Stimulated activated CD8-positive, alpha-beta memory T cell treated with anti-CD3 and anti-CD28 coated beads, Interleukin-4, amount 100 ng/mL, for 1 hour (primary cell): ENCODE measurements around the gene INO80E.

Experiments
- DNase-seq, 2 donors: peaks; one replicate each; pipeline ENCODE4 v3.0.0-alpha.2; 2020; ENCODE audit warnings: low read depth in 2 of 2, low spot score in 1 of 2

The INO80E gene

DNA sequence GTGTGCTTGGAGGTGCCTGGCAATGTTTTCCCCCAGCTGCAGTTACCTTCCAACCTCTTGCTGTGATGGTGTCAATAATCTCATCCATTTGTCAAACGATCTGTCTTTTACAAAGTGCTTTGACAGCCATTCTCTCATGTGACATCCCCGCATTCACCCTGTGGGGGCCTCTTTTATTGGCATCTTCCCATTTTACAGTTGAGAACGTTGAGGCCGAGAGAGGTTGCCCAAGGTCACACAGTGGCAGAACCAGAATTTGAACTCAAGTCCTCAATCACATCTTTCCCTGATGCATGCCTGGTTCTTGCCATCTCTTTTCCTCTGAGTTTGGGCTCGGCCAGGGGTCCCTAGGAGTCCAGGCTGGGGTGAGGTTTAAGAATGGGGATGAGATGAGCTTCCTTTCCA is 20.9 kb upstream of the INO80E start:
- no peak for DNase-seq

DNA sequence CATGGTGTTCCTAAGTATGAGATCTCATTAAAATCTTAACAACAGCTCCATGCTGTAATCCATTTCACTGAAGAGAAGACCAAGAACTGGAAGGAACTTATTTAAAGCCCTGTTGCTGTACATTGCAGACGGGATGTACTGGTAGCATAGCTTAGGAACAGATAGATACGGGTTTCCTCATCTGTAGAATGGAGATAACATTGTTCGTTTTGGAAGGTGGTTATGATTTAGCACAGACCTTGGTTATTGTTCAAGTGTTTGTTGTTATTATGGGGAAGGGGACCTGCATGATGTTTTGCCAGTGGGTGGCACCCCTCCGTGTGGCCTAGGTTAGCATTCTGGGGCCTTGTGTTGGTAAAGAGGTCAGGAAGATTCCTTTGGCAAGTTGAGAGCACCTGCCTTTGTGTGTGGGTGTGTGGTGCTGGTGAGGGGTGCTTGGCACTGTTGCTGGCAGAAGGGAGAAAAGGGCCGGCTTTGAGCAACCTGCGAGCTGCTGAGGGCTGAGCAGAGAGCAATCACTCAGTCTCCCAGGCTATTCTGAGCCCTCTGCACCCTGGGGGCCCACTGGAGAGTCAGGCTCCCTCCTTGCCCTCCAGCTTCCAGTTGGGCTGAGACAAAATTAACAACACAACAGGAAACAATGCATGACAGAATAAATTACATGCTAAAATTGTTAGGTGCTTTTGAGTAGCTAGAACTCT is 20.1 kb upstream of the INO80E start:
- no peak for DNase-seq

DNA sequence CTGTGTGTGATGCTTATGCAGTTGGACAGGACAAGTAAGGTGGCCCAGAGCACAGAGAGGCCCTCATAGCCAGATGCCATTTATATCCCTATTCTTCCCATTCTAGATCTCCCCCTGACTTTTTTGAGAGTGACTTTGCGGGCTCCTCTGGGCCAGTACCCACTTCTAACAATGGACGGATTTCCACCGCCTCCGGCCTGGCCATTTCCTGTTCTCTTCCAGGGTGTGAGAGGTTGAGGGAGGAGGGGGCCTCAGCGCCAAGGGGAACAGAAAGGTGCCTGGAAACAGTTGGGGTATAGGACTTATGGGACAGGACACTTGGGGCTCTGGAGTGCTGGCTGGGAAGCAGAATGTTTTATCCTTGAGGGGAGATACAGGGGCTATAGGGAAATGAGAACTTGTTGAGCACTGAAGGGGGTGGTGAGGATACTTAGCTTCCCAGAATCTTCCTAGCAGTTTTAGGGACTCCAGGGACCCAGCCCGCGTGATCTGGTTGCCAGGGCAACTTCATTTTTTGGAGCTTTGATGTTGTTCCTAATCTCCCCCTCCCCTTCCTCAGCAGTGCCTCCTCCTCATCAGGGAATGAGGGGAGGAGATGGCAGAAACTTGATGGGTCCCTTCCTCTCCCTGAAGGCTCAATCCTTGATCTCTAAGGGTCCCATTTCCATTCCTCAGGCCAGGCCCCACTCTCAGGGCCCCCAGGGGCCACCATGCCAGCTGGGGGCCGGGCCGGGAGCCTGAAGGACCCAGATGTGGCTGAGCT is 18.8 kb upstream of the INO80E start:
- DNase-seq = no peak

DNA sequence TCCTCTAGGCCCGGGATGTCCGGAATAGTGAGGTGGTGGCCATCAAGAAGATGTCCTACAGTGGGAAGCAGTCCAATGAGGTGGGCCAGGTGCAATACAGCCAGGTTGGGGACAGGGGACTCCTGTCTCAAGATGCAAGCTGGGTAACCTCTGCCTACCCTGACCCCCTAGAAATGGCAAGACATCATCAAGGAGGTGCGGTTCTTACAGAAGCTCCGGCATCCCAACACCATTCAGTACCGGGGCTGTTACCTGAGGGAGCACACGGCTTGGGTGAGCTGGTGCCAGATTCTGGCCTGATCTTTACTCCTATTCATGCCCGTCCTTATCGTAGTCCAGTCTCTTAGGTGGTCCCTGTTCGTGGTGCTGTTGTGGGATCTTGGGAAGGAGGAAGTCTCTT is 18.0 kb upstream of the INO80E start:
- no peak for DNase-seq

DNA sequence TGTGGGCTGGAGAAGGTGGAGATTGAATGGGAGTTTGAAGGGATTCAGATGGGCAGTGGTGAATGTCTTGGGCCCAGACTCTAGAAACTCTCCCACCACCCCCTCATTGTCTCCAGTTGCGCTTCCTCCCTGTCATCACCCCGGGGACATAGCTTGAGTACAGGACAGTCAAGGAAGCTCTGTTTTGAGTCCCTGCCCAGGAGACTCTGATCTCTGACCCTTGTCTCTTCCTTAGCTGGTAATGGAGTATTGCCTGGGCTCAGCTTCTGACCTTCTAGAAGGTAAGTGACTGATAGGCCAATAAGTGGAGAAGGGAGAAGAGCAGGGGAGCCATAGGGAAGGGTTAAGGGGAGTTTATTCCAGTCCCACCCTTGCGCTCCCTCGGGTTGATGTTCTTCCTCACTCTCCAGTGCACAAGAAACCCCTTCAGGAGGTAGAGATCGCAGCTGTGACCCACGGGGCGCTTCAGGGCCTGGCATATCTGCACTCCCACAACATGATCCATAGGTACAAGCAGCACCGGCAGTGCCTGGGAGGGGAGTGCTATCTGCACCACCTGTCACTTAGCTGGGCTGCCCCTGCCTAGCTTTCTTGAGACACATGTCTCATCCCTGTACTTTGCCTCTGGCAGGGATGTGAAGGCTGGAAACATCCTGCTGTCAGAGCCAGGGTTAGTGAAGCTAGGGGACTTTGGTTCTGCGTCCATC is 17.3 kb upstream of the INO80E start:
- DNase-seq = no peak

DNA sequence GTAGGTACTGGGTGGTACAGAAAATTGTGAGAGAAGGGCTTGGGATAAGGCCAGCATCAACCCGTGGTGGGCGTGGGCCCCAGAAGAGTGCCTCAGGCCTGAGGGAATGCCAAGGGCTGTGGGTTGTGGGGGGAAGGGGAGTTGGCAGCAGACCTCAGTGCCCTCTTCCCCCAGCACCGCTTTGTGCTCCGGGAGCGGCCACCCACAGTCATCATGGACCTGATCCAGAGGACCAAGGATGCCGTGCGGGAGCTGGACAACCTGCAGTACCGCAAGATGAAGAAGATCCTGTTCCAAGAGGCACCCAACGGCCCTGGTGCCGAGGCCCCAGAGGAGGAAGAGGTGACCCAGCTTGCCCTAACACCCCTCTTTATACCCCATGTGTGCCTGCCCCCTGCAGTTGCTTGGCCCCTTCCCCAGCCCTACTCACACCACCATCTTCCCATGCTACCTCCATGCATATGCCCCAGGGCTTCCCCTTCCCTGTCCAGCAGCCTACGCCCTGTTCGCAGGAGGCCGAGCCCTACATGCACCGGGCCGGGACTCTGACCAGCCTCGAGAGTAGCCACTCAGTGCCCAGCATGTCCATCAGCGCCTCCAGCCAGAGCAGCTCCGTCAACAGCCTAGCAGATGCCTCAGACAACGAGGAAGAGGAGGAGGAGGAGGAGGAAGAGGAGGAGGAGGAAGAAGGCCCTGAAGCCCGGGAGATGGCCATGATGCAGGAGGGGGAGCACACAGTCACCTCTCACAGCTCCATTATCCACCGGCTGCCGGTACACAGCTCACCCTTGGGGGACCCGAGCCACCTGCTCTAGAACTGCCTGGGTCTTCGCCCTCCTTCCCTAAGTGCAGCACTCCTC is 13.3 kb upstream of the INO80E start:
- DNase-seq = no peak

DNA sequence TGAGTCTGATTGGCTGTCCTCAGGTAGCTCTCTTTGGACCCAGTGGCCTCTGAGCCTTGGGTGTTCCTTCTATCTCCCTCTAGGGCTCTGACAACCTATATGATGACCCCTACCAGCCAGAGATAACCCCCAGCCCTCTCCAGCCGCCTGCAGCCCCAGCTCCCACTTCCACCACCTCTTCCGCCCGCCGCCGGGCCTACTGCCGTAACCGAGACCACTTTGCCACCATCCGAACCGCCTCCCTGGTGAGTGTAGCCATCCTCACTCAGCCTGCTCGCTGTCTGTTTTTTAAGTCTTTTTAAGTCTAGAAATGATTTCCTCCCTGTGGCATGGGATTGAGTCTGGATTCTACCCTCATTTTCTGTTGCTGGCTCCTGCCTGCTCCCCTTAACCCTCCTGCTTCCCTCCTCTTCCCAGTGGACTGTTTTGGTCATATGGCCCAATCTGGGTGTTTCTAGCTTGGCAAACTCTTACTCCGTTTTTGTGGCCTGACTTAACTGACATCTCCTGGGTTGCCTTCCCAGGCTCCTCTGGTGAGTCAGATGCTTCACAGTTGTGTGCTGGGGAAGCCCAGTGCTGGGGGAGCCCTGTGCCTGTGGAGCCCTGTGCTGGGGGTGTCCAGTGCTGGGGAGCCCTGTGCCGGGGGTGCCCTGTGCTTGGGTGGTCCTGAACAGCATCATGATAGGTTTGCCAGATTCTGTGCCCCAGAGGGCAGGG is 12.5 kb upstream of the INO80E start:
- no peak for DNase-seq

DNA sequence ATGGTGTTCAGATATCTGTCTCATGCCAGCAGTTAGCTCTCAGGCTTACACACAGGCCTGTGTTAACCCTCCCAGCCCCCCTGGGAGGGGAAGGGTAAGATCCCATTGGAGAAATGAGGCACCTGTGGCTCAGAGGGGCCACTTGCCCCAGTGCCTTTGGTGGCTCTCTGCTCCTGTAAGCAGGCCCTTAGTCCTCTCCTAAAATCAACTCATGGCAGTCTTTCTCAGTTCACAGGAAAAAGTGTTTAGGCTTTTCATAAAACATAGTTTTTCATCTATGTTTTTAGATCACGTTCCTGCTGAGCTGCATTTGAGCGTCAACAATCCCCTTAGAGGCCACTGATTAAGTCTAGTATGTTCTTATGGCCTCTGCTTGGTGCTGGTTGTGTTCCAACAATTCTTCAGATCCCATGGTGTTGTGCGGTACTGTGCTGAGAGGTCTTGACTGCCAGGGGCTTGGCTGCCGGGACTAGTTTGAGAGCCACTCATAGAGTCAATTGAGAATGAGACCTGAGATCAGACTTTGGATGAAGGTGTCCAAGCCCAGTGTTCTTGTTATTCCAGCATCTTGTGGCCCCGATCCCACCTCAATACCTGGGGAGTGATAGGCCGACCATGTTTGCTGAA is 11.8 kb upstream of the INO80E start:
- DNase-seq = no peak

DNA sequence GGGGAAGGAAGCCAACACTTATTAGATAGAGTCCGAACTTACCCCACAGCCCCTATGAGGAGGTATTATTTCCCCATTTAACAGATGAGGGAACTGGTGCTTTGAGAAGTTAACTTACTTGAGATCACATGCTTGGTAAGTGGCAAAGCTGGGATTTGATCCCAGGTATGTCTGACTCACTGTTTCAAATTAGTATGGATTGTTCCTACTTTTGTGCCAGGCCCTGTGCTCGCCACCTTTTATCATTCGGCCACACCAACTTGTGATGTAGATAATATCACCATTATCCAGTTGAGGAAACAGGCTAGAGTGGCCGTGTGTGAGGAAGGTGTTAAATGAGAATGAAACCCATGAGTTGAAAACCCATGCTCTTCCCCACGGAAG is 11.3 kb upstream of the INO80E start:
- DNase-seq = no peak

DNA sequence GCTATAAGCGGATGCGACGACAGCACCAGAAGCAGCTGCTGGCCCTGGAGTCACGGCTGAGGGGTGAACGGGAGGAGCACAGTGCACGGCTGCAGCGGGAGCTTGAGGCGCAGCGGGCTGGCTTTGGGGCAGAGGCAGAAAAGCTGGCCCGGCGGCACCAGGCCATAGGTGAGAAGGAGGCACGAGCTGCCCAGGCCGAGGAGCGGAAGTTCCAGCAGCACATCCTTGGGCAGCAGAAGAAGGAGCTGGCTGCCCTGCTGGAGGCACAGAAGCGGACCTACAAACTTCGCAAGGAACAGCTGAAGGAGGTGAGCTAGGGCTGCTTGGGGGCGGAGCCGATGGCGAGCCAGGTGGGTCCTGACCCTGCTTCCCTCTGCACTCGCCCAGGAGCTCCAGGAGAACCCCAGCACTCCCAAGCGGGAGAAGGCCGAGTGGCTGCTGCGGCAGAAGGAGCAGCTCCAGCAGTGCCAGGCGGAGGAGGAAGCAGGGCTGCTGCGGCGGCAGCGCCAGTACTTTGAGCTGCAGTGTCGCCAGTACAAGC is 10.7 kb upstream of the INO80E start:
- no peak for DNase-seq

DNA sequence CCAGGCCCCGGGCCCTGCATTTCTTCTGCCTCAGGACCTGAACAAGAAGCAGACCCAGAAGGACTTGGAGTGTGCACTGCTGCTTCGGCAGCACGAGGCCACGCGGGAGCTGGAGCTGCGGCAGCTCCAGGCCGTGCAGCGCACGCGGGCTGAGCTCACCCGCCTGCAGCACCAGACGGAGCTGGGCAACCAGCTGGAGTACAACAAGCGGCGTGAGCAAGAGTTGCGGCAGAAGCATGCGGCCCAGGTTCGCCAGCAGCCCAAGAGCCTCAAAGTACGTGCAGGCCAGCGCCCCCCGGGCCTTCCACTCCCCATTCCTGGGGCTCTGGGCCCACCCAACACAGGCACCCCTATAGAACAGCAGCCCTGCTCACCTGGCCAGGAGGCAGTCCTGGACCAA is 9.8 kb upstream of the INO80E start:
- DNase-seq = no peak

DNA sequence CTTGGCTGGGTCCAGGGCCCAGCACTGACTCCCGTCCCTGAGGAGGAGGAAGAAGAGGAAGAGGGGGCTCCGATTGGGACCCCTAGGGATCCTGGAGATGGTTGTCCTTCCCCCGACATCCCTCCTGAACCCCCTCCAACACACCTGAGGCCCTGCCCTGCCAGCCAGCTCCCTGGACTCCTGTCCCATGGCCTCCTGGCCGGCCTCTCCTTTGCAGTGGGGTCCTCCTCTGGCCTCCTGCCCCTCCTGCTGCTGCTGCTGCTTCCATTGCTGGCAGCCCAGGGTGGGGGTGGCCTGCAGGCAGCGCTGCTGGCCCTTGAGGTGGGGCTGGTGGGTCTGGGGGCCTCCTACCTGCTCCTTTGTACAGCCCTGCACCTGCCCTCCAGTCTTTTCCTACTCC is 9.1 kb upstream of the INO80E start:
- no peak for DNase-seq

DNA sequence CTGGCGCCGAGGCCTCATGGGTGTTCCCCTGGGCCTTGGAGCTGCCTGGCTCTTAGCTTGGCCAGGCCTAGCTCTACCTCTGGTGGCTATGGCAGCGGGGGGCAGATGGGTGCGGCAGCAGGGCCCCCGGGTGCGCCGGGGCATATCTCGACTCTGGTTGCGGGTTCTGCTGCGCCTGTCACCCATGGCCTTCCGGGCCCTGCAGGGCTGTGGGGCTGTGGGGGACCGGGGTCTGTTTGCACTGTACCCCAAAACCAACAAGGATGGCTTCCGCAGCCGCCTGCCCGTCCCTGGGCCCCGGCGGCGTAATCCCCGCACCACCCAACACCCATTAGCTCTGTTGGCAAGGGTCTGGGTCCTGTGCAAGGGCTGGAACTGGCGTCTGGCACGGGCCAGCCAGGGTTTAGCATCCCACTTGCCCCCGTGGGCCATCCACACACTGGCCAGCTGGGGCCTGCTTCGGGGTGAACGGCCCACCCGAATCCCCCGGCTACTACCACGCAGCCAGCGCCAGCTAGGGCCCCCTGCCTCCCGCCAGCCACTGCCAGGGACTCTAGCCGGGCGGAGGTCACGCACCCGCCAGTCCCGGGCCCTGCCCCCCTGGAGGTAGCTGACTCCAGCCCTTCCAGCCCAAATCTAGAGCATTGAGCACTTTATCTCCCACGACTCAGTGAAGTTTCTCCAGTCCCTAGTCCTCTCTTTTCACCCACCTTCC is 8.5 kb upstream of the INO80E start:
- no peak for DNase-seq

DNA sequence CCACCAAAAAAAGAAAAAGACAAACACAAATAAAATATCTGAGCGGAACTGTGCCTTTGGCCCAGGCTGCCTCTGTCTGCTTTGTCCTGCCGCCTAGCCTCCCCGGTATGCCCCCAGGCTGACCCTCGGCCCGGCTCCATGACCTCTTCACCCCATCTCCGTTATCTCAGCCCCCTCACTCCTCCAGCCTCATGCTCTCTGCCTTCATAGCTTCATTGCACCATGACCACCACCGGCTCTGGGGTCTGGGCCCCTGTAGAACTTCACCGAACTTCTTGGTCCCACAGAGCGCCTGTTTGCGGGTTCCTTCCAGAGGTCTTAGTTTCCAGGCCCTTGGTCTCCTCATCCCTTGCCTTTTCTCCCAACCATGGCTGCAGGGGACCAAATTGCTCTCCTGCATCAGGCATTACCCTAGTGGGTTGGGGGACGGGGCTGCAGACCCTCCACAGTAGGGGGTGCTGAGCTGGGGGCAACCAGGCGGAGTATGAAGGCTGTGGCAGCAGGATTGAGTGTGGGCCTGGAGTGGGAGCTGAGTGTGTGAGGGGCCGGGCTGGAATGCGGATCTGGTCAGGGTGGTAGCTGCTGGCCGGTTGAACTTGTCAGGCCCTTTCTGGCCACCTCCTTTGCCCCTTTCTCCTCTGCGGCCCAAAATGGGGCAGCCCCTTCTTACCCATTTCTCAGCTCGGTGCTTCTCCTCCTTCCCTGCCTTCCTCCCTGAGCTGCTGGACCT is 7.5 kb upstream of the INO80E start:
- DNase-seq = no peak

DNA sequence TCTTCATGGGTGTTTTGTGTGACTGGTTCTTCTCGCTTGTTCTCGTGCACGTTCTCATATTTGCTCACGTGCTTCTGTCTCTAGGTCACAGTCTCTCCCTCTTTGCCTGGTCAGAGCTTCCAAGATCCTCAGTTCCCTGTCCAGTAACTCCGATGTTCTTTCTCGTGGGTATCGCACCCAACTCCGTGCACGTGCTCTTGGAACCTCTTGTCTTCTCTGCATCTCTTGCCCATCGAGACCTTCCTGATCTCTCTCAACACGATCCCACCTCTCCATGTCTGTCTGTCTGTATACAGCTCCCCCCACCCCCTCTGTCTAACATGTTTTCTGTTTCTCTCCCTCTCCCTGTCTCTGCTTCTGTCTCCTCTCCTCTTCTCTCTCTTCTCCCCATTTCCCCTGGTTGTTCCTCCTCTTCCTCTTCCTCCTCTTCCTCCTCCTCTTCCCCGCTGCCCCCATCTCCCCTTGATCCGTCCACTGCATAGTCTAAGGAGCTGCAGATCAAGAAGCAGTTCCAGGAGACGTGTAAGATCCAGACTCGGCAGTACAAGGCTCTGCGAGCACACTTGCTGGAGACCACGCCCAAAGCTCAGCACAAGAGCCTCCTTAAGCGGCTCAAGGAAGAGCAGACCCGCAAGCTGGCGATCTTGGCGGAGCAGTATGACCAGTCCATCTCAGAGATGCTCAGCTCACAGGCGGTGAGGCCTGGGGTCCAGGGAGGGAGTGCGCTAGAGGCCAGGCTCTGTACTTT is 6.8 kb upstream of the INO80E start:
- no peak for DNase-seq

DNA sequence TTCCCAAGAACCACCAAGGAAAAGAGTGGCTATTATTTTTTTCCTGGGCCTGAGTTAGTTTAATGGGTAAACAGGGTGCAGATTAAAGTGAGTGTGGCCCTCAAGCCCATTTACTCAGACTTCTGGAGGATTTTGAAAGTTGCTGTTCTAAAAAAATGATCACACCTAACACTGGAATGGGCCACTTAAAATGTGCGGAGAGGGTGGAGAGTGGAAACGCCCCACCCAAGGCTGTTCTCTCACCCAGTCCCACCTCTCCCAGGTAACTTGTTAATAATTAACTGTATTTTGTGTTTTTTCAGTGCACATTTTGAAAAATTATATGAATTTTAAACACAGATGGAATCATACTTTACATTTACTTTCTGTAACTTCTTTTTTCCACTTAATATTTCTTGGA is 6.0 kb upstream of the INO80E start:
- DNase-seq = no peak

DNA sequence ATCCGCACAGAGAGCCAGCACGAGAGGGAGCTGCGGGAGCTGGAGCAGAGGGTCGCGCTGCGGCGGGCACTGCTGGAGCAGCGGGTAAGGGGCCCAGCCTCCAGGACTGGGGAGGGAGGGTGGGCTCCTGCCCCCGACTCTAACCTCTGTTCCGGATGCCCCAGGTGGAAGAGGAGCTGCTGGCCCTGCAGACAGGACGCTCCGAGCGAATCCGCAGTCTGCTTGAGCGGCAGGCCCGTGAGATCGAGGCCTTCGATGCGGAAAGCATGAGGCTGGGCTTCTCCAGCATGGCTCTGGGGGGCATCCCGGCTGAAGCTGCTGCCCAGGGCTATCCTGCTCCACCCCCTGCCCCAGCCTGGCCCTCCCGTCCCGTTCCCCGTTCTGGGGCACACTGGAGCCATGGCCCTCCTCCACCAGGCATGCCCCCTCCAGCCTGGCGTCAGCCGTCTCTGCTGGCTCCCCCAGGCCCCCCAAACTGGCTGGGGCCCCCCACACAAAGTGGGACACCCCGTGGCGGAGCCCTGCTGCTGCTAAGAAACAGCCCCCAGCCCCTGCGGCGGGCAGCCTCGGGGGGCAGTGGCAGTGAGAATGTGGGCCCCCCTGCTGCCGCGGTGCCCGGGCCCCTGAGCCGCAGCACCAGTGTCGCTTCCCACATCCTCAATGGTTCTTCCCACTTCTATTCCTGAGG is 5.0 kb upstream of the INO80E start:
- no peak for DNase-seq

DNA sequence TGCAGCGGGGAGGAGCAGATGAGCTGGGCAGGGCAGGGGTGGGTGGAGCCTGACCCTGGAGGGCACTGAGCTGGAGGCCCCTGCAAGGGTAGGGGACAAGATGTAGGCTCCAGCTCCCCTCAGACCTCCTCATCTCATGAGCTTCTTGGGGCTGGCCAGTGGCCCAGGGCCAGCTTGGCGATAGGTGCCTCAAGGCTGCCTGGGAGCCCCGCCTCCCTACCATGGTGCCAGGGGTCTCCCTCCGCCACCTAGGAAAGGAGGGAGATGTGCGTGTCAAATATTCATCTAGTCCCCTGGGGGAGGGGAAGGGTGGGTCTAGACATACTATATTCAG is 4.5 kb upstream of the INO80E start:
- DNase-seq = no peak
